Common myeloid progenitor, CD34-positive (primary cell): ENCODE results near the gene AKAP6.
A peak's percentile ranks its signal among the peaks of the same experiment; 100 is the strongest.

Experiments
- CTCF ChIA-PET: fragments of 350-600 bp; sonication (Branson Sonifier 250); formaldehyde crosslinking; loops from one replicate; lab custom pipeline; 2021; ENCODE audit warnings: antibody characterized with exemption; lab: Charles Lee
- POLR2A ChIA-PET: fragments of 350-600 bp; sonication (Branson Sonifier 250); formaldehyde crosslinking; loops from one replicate; lab custom pipeline; 2021; ENCODE audit warnings: antibody characterized with exemption; lab: Charles Lee
- DNase-seq, 3 donors: peaks; one replicate each; pipeline versions ENCODE4 v3.0.0 to v3.0.0-alpha.2; 2013
- H3K27ac ChIP-seq, 2 experiments: 1 replicate in 1 of 2; 2 replicates in 1 of 2; pipeline ENCODE4 v1.7.0; 2013; ENCODE audit warnings: inconsistent platforms in 2 of 2, low read length in 2 of 2, mild to moderate bottlenecking in 2 of 2, low read depth in 1 of 2, moderate library complexity in 1 of 2; ENCODE audit not compliant: severe bottlenecking in 2 of 2, insufficient read depth in 1 of 2, poor library complexity in 1 of 2
- H3K27me3 ChIP-seq, 5 experiments: replicated peaks in 2 of 5; 1 replicate in 3 of 5; 2 replicates in 2 of 5; pipeline versions ENCODE4 v1.6.1 to v1.7.0; 2013; ENCODE audit warnings: low read length in 4 of 5, mild to moderate bottlenecking in 2 of 5, moderate library complexity in 2 of 5, inconsistent platforms in 1 of 5; ENCODE audit not compliant: insufficient read depth in 5 of 5, control insufficient read depth in 4 of 5
- H3K36me3 ChIP-seq, 4 experiments: 1 replicate in 2 of 4; 2 replicates in 2 of 4; pipeline versions ENCODE4 v1.6.1 to v1.7.0; 2013; ENCODE audit warnings: low read length in 3 of 4, control low read depth in 1 of 4, mild to moderate bottlenecking in 1 of 4; ENCODE audit not compliant: control insufficient read depth in 4 of 4, insufficient read depth in 4 of 4
- H3K4me1 ChIP-seq, 4 experiments: 1 replicate in 3 of 4; 2 replicates in 1 of 4; pipeline versions ENCODE4 v1.6.1 to v1.7.1; 2013; ENCODE audit warnings: low read length in 3 of 4, mild to moderate bottlenecking in 3 of 4, control low read depth in 1 of 4, inconsistent platforms in 1 of 4, moderate library complexity in 1 of 4; ENCODE audit not compliant: control insufficient read depth in 4 of 4, insufficient read depth in 4 of 4; ENCODE audit errors: control extremely low read depth in 1 of 4
- H3K4me3 ChIP-seq, 7 experiments: 1 replicate in 4 of 7; 2 replicates in 3 of 7; pipeline versions ENCODE4 v1.5.1 to v1.7.0; 2013; ENCODE audit warnings: mild to moderate bottlenecking in 7 of 7, low read length in 6 of 7, moderate library complexity in 6 of 7, inconsistent platforms in 2 of 7, low read depth in 2 of 7, control low read depth in 1 of 7; ENCODE audit not compliant: insufficient read depth in 4 of 7, control insufficient read depth in 1 of 7; ENCODE audit errors: extremely low read depth in 1 of 7
- H3K9me3 ChIP-seq, 5 experiments: 1 replicate in 4 of 5; 2 replicates in 1 of 5; pipeline versions ENCODE4 v1.6.1 to v1.7.1; 2013; ENCODE audit warnings: low read length in 4 of 5, mild to moderate bottlenecking in 2 of 5, inconsistent platforms in 1 of 5, low read depth in 1 of 5, moderate library complexity in 1 of 5; ENCODE audit not compliant: control insufficient read depth in 4 of 5, insufficient read depth in 2 of 5; ENCODE audit errors: control extremely low read depth in 1 of 5
- WGBS: methylation state at CpG from one replicate; pipeline ENCODE4 v1.1.5; 2013; ENCODE audit not compliant: insufficient coverage; 5-methylcytosine and 5-hydroxymethylcytosine counted together

The AKAP6 gene

GRCh38 chr14:32510815-32511214 lies 181.7 kb downstream of the AKAP6 start:
- Histone ChIP-seq H3K27ac (no peak overlapping the region), H3K4me3 (no peak overlapping the region), H3K4me1 (no peaks in the 10 kb centered on the region), H3K9me3 (no peaks in the 10 kb centered on the region), H3K36me3 (no peaks in the 10 kb centered on the region), H3K27me3 (no peaks in the 10 kb centered on the region)
- POLR2A ChIA-PET: no interaction called here
- 100% methylated on average over 2 of the region's 3 CpGs for WGBS
- CTCF ChIA-PET: no interaction called here
- no peak for DNase-seq

GRCh38 chr14:32512348-32512747 lies 183.2 kb downstream of the AKAP6 start:
- POLR2A ChIA-PET: no interaction called here
- Histone ChIP-seq H3K4me1 (no peaks in the 10 kb centered on the region), H3K9me3 (no peaks in the 10 kb centered on the region), H3K36me3 (no peaks in the 10 kb centered on the region), H3K4me3 (no peak overlapping the region), H3K27me3 (no peaks in the 10 kb centered on the region), H3K27ac (no peak overlapping the region)
- DNase-seq: no peak
- CTCF ChIA-PET: no interaction called here
- WGBS: 100% methylated on average over 1 of the region's 3 CpGs

DNA sequence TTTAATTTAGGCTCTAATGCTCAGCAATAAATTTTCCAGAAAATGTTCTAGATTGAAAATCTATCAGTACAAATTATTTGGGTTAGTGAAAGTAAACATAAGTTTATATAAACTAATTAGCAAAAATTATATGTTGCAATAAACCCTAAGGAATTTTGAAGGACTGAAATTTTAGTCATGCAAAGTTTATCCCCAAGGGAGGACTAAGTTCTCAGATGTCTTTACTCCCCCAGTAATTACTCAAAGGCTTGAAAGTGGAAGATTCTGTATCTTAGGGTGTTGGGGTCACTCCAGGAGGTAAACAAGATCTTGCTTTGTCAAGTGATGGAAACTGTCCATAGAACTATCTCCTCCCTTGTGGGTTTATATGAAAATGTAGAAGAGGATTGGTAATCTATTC lies 183.7 kb downstream of the AKAP6 start:
- CTCF ChIA-PET: no interaction called here
- H3K4me1 ChIP-seq: no peaks in the 10 kb centered on the region
- DNase-seq: no peak
- no peak overlapping the region for H3K27ac ChIP-seq
- POLR2A ChIA-PET: no interaction called here
- no peaks in the 10 kb centered on the region for H3K27me3 ChIP-seq
- no peaks in the 10 kb centered on the region for H3K9me3 ChIP-seq
- H3K4me3 ChIP-seq: no peak overlapping the region
- no peaks in the 10 kb centered on the region for H3K36me3 ChIP-seq

DNA sequence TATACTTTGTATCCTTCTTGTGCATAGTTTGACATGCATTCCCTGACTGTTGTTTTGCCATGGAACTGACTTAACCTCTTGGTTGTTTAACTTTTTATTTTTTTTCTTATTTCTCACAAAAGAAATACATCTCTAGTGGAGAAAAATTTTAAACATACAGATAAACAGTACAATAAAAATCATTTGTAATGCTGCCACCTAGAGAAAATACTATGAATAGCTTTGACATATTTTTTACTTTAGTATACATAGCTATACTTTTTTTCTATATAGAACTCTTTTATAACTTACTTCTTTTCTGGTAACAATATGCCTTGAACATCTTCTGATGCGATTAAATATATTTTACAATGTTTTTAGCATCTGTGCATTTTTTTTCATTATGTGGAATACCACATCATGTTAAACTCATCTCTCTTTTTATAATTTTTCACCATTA lies 184.5 kb downstream of the AKAP6 start:
- WGBS: no CpG with 5 or more reads among the region's 1 CpG
- POLR2A ChIA-PET: interaction anchor here (0.6 kb wide), 1 partner anchor 1192 kb away, joined by 4 read pairs; no protein-coding TSS in a partner anchor
- no peaks in the 10 kb centered on the region for H3K27me3 ChIP-seq
- no peaks in the 10 kb centered on the region for H3K4me1 ChIP-seq
- no peaks in the 10 kb centered on the region for H3K36me3 ChIP-seq
- H3K27ac ChIP-seq: no peak overlapping the region
- DNase-seq: peak in 2 of 3 donors; percentile 2 to 6
- H3K9me3 ChIP-seq: no peaks in the 10 kb centered on the region
- CTCF ChIA-PET: interaction anchor here (1.4 to 1.7 kb wide), 3 partner anchors 10 to 41 kb away, joined by 4 to 5 read pairs (median 5); no protein-coding TSS in a partner anchor
- H3K4me3 ChIP-seq: no peak overlapping the region

DNA sequence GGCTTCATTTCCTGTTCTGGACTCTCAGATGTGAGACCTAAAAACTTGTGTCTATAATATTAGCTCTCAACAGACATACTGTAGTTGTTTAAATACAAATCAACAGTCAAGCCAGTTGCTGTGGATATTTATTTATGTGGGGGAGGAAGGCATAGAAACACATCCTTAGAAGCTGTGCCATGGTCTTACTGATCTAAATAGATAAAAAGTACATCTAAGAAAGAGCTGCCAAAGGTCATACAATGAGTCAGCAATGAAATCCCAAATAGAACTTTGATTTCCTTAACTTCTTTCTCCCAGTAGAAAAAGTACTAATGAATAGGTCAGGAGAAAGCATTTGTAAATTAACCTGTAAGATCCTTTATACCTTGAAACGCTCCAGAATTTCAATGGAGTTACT lies 185.1 kb downstream of the AKAP6 start:
- H3K4me1 ChIP-seq: no peaks in the 10 kb centered on the region
- no peaks in the 10 kb centered on the region for H3K36me3 ChIP-seq
- no peaks in the 10 kb centered on the region for H3K27me3 ChIP-seq
- H3K4me3 ChIP-seq: no peak overlapping the region
- no peak for DNase-seq
- ChIA-PET CTCF (interaction anchor here (1.4 to 1.7 kb wide), 3 partner anchors 11 to 42 kb away, joined by 4 to 5 read pairs (median 5); no protein-coding TSS in a partner anchor), POLR2A (no interaction called here)
- H3K9me3 ChIP-seq: no peaks in the 10 kb centered on the region
- no CpG with 5 or more reads among the region's 1 CpG for WGBS
- no peak overlapping the region for H3K27ac ChIP-seq

GRCh38 chr14:32514681-32515080 lies 185.6 kb downstream of the AKAP6 start:
- H3K9me3 ChIP-seq: no peaks in the 10 kb centered on the region
- no peak for DNase-seq
- ChIA-PET CTCF (interaction anchor here (1.4 to 1.7 kb wide), 3 partner anchors 10 to 42 kb away, joined by 4 to 5 read pairs (median 5); no protein-coding TSS in a partner anchor), POLR2A (no interaction called here)
- H3K4me3 ChIP-seq: no peak overlapping the region
- H3K4me1 ChIP-seq: no peaks in the 10 kb centered on the region
- no peaks in the 10 kb centered on the region for H3K27me3 ChIP-seq
- H3K36me3 ChIP-seq: no peaks in the 10 kb centered on the region
- no peak overlapping the region for H3K27ac ChIP-seq

DNA sequence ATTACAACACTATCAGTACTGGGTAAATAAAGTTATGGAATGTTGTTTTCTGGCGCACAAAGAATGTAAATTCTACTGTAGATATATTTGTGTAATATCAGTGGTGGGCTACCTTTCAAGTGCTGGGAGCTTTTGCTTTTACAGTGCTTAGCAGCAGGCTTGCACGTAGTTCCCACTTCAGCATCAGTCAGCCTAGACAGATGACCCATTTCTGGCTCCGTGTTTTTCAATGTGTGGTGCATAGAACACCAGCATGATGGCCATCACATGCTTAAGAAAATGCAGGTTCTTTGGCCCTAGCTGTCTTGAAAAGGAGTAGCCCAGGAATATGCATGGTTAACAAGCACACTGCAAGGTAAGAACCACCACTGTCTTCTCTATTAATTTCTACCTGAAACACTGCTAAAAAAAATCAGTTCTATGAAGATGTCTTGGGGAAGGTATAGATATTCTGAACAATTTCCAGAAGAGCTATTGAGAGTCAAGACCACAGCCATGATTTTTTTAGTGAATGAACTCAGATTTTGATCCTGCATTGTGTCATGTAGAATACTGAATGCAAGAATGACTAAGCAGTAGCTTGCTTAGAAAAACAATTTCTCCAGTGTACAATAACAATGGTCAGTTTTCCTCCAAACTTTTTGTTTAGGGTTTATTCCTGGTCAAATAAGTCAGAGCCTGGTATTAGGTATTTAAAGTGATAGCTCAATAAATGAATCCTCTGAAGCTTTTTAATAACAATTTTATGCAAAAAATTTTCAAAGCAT lies 195.7 kb downstream of the AKAP6 start:
- ChIA-PET POLR2A (no interaction called here), CTCF (interaction anchor here (1.3 to 1.7 kb wide), 2 partner anchors 11 to 51 kb away, joined by 4 to 5 read pairs; no protein-coding TSS in a partner anchor)
- Histone ChIP-seq H3K36me3 (no peaks in the 10 kb centered on the region), H3K27me3 (no peaks in the 10 kb centered on the region), H3K4me1 (no peaks in the 10 kb centered on the region), H3K27ac (no peak overlapping the region), H3K4me3 (no peak overlapping the region), H3K9me3 (no peaks in the 10 kb centered on the region)
- DNase-seq: no peak
- 55% methylated on average over 2 of the region's 3 CpGs for WGBS
